GM06990 (cell line): ENCODE measurements around the gene PLK4.

Experiments used
- DNase-seq: peaks from one replicate; pipeline ENCODE4 v3.0.0-alpha.2; 2011; ENCODE audit not compliant: insufficient read length; ENCODE audit errors: extremely low read depth
- H3K27me3 ChIP-seq: replicated peaks from 2 replicates; pipeline ENCODE4 v1.6.0; 2011; ENCODE audit warnings: low read length; ENCODE audit not compliant: control insufficient read depth, insufficient read depth
- H3K36me3 ChIP-seq: 2 replicates; pipeline ENCODE4 v1.5.1; 2011; ENCODE audit warnings: low read length; ENCODE audit not compliant: control insufficient read depth, insufficient read depth
- H3K4me3 ChIP-seq: replicated peaks from 2 replicates; pipeline ENCODE4 v1.5.1; 2011; ENCODE audit warnings: low read depth, mild to moderate bottlenecking, control low read depth, low read length
- CTCF ChIP-seq: IDR thresholded peaks from 2 replicates; pipeline ENCODE4 v1.5.1; 2011; ENCODE audit warnings: low read length, control low read depth, mild to moderate bottlenecking, inconsistent platforms; ENCODE audit not compliant: insufficient read depth, poor library complexity, severe bottlenecking

The PLK4 gene

GRCh38 chr4:127936974-127937373 is 56.3 kb downstream of the PLK4 start:
- Histone ChIP-seq H3K27me3 (no peaks in the 10 kb centered on the region), H3K4me3 (no peak overlapping the region), H3K36me3 (peaks cover 4% of the 10 kb centered on the region)
- no peak for TF ChIP-seq CTCF
- DNase-seq = no peak
